GM23338 (cell line): ENCODE measurements around the gene TAF8.

Experiments used
- CREB1 ChIP-seq: fragments of 250-450 bp; sonication (Bioruptor Pico); IDR thresholded peaks from 2 replicates; pipeline ENCODE4 v1.5.0; 2020; ENCODE audit warnings: low read depth, mild to moderate bottlenecking, moderate library complexity
- CTCF ChIP-seq, 2 experiments: fragments of 200-600 bp in 1 of 2; sonication (generic) in 1 of 2; conservative IDR thresholded peaks; 2 replicates each; pipeline versions ENCODE4 v1.5.1 to v1.6.1; 2016 to 2017; ENCODE audit warnings: antibody characterized with exemption in 2 of 2, low read depth in 2 of 2, mild to moderate bottlenecking in 2 of 2, moderate library complexity in 1 of 2
- EZH2 ChIP-seq: fragments of 200-600 bp; sonication (generic); IDR thresholded peaks from one replicate; pipeline ENCODE4 v1.8.0; 2017; ENCODE audit warnings: antibody characterized with exemption, mild to moderate bottlenecking, low read depth; ENCODE audit not compliant: unreplicated experiment
- NANOG ChIP-seq: IDR thresholded peaks from 2 replicates; pipeline ENCODE4 v1.6.1; 2016; ENCODE audit warnings: antibody characterized with exemption, borderline replicate concordance
- POLR2AphosphoS5 ChIP-seq: IDR thresholded peaks from 2 replicates; pipeline ENCODE4 v1.6.1; 2016; ENCODE audit warnings: antibody characterized with exemption, low read depth
- TF ChIP-seq, protein P1 (sequence below): IDR thresholded peaks from one replicate; pipeline ENCODE4 v1.6.1; 2018; ENCODE audit warnings: antibody characterized with exemption; ENCODE audit not compliant: unreplicated experiment

GRCh38 chr6:42053601-42054000 lies 3.3 kb downstream of the TAF8 start:
- TF ChIP-seq CTCF (conservative IDR thresholded peaks at IDR 0.05; ENCODE audit: low read depth in 2 of 2): no peak
- TF ChIP-seq POLR2AphosphoS5: no peak
- TF ChIP-seq, protein P1, sequence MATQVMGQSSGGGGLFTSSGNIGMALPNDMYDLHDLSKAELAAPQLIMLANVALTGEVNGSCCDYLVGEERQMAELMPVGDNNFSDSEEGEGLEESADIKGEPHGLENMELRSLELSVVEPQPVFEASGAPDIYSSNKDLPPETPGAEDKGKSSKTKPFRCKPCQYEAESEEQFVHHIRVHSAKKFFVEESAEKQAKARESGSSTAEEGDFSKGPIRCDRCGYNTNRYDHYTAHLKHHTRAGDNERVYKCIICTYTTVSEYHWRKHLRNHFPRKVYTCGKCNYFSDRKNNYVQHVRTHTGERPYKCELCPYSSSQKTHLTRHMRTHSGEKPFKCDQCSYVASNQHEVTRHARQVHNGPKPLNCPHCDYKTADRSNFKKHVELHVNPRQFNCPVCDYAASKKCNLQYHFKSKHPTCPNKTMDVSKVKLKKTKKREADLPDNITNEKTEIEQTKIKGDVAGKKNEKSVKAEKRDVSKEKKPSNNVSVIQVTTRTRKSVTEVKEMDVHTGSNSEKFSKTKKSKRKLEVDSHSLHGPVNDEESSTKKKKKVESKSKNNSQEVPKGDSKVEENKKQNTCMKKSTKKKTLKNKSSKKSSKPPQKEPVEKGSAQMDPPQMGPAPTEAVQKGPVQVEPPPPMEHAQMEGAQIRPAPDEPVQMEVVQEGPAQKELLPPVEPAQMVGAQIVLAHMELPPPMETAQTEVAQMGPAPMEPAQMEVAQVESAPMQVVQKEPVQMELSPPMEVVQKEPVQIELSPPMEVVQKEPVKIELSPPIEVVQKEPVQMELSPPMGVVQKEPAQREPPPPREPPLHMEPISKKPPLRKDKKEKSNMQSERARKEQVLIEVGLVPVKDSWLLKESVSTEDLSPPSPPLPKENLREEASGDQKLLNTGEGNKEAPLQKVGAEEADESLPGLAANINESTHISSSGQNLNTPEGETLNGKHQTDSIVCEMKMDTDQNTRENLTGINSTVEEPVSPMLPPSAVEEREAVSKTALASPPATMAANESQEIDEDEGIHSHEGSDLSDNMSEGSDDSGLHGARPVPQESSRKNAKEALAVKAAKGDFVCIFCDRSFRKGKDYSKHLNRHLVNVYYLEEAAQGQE: no peak
- no peak for TF ChIP-seq EZH2
- TF ChIP-seq NANOG: no peak
- no peak for TF ChIP-seq CREB1 (CRISPR knock-in tag)
